MM.1S (cell line): ENCODE results near the gene CNTN5.

Source experiments
- DNase-seq: peaks from one replicate; pipeline ENCODE4 v3.0.0-alpha.2; 2015
- H2AFZ ChIP-seq: fragments of 300-600 bp; sonication (generic); 2 replicates; pipeline ENCODE4 v1.6.0; 2016; ENCODE audit warnings: antibody characterized with exemption, low read length
- H3F3A ChIP-seq: fragments of 300-600 bp; sonication (generic); 2 replicates; pipeline ENCODE4 v1.6.1; 2016; ENCODE audit warnings: mild to moderate bottlenecking, antibody characterized with exemption, low read length, moderate library complexity, mixed read lengths; ENCODE audit not compliant: insufficient read depth
- H3K27ac ChIP-seq: fragments of 300-600 bp; sonication (generic); 2 replicates; pipeline ENCODE4 v1.5.1; 2016; ENCODE audit warnings: mild to moderate bottlenecking, low read length
- H3K27me3 ChIP-seq: fragments of 300-600 bp; sonication (generic); replicated peaks from 2 replicates; pipeline ENCODE4 v1.6.0; 2016; ENCODE audit warnings: low read length; ENCODE audit not compliant: insufficient read depth
- H3K36me3 ChIP-seq: fragments of 300-600 bp; sonication (generic); replicated peaks from 2 replicates; pipeline ENCODE4 v1.6.1; 2016; ENCODE audit warnings: mild to moderate bottlenecking, low read length, mixed read lengths; ENCODE audit not compliant: insufficient read depth
- H3K4me1 ChIP-seq: fragments of 300-600 bp; sonication (generic); 2 replicates; pipeline ENCODE4 v1.6.1; 2016; ENCODE audit warnings: low read length, mixed read lengths
- H3K4me2 ChIP-seq: fragments of 300-600 bp; sonication (generic); 2 replicates; pipeline ENCODE4 v1.6.0; 2016; ENCODE audit warnings: low read depth, low read length
- H3K4me3 ChIP-seq: fragments of 300-600 bp; sonication (generic); 2 replicates; pipeline ENCODE4 v1.5.1; 2016; ENCODE audit warnings: low read length, mixed read lengths
- H3K79me2 ChIP-seq: fragments of 300-600 bp; sonication (generic); 2 replicates; pipeline ENCODE4 v1.6.1; 2016; ENCODE audit warnings: mixed run types, low read length, mixed read lengths
- H3K9ac ChIP-seq: fragments of 300-600 bp; sonication (generic); 2 replicates; pipeline ENCODE4 v1.6.1; 2016; ENCODE audit warnings: low read length, mixed read lengths
- H3K9me2 ChIP-seq: fragments of 300-600 bp; sonication (generic); replicated peaks from 2 replicates; pipeline ENCODE4 v1.6.1; 2016; ENCODE audit warnings: mild to moderate bottlenecking, low read length, mixed read lengths; ENCODE audit not compliant: insufficient read depth
- H3K9me3 ChIP-seq: fragments of 300-600 bp; sonication (generic); replicated peaks from 2 replicates; pipeline ENCODE4 v1.6.1; 2016; ENCODE audit warnings: mild to moderate bottlenecking, low read length, mixed read lengths; ENCODE audit not compliant: insufficient read depth
- H4K20me1 ChIP-seq: fragments of 300-600 bp; sonication (generic); 2 replicates; pipeline ENCODE4 v1.6.1; 2016; ENCODE audit warnings: mild to moderate bottlenecking, low read length, moderate library complexity, mixed read lengths; ENCODE audit not compliant: insufficient read depth
- CTCF ChIP-seq: fragments of 300-600 bp; sonication (generic); IDR thresholded peaks from 2 replicates; pipeline ENCODE4 v1.5.1; 2016; ENCODE audit warnings: antibody characterized with exemption, low read length, mixed read lengths
- EZH2 ChIP-seq: fragments of 300-600 bp; sonication (generic); optimal IDR thresholded peaks from 2 replicates; pipeline ENCODE3; 2017; ENCODE audit warnings: low read depth, mild to moderate bottlenecking, antibody characterized with exemption, low read length, mixed read lengths
- EZH2phosphoT487 ChIP-seq: fragments of 300-600 bp; sonication (generic); IDR thresholded peaks from 2 replicates; pipeline ENCODE4 v1.6.1; 2018; ENCODE audit warnings: antibody characterized with exemption, low read length

CNTN5 gene

GRCh38 chr11:99708928-99709672, 688.4 kb downstream of the CNTN5 start:
- H3K4me1 ChIP-seq, result no peaks in the 10 kb centered on the region
- no peaks in the 10 kb centered on the region for H3K27me3 ChIP-seq
- no peak overlapping the region for H3K4me2 ChIP-seq
- H3K36me3 ChIP-seq, result no peaks in the 10 kb centered on the region
- TF ChIP-seq CTCF (no peak), EZH2phosphoT487 (no peak), EZH2 (no peak)
- no peaks in the 10 kb centered on the region for H3K79me2 ChIP-seq
- H3K9me3 ChIP-seq, result no peaks in the 10 kb centered on the region
- no peak overlapping the region for H3K4me3 ChIP-seq
- no peak overlapping the region for H3K9ac ChIP-seq
- DNase-seq, result no peak
- no peak overlapping the region for H2AFZ ChIP-seq
- no peaks in the 10 kb centered on the region for H3F3A ChIP-seq
- H4K20me1 ChIP-seq, result no peaks in the 10 kb centered on the region
- H3K27ac ChIP-seq, result no peak overlapping the region
- no peaks in the 10 kb centered on the region for H3K9me2 ChIP-seq

- no peak for TF ChIP-seq EZH2phosphoT487
- no peak for TF ChIP-seq CTCF
- TF ChIP-seq EZH2, result no peak
- no peak overlapping the region for H2AFZ ChIP-seq
- H3K4me3 ChIP-seq, result no peak overlapping the region
- H3K9me3 ChIP-seq, result no peaks in the 10 kb centered on the region
- H3K9ac ChIP-seq, result no peak overlapping the region
- no peaks in the 10 kb centered on the region for H4K20me1 ChIP-seq
- H3K27ac ChIP-seq, result no peak overlapping the region
- no peaks in the 10 kb centered on the region for H3K27me3 ChIP-seq
- H3K79me2 ChIP-seq, result no peaks in the 10 kb centered on the region
- H3K9me2 ChIP-seq, result no peaks in the 10 kb centered on the region; the same call in 1 of the 2 replicates
- H3K36me3 ChIP-seq, result no peaks in the 10 kb centered on the region
- no peak overlapping the region for H3K4me2 ChIP-seq
- no peak for DNase-seq
- no peaks in the 10 kb centered on the region for H3F3A ChIP-seq
- H3K4me1 ChIP-seq, result no peaks in the 10 kb centered on the region
Observed at GRCh38 chr11:99716302-99716701, 695.6 kb downstream of the CNTN5 start.

- Histone ChIP-seq H3K27ac (no peak overlapping the region), H3K9me2 (no peaks in the 10 kb centered on the region; the same call in 1 of the 2 replicates), H3K4me1 (no peaks in the 10 kb centered on the region), H3K9ac (no peak overlapping the region), H3F3A (no peaks in the 10 kb centered on the region), H4K20me1 (no peaks in the 10 kb centered on the region), H3K79me2 (no peaks in the 10 kb centered on the region), H3K36me3 (no peaks in the 10 kb centered on the region), H2AFZ (no peak overlapping the region), H3K27me3 (no peaks in the 10 kb centered on the region), H3K4me2 (no peak overlapping the region), H3K4me3 (no peak overlapping the region), H3K9me3 (no peaks in the 10 kb centered on the region)
- TF ChIP-seq CTCF (no peak), EZH2 (no peak), EZH2phosphoT487 (no peak)
- no peak for DNase-seq
Observed at GRCh38 chr11:99718291-99718690, 697.5 kb downstream of the CNTN5 start.
